Stomach (tissue), 9 donors: ENCODE measurements around the gene CTNNA3. TPM values are rescaled to one million over a fixed set of nuclear protein-coding genes. Genes with fewer than 3 reads are reported as not detected.

Experiments
- DNase-seq, 2 donors: peaks; one replicate each; pipeline versions ENCODE4 v3.0.0 to v3.0.0-alpha.2; 2013 to 2019
- H3K27ac ChIP-seq, 5 donors: fragments of 200-600 bp in 4 of 5; sonication (generic) in 4 of 5; one replicate each; pipeline ENCODE4 v1.5.1; 2013 to 2019; ENCODE audit warnings: mild to moderate bottlenecking in 1 of 5, moderate library complexity in 1 of 5
- H3K27me3 ChIP-seq, 3 donors: fragments of 200-600 bp; sonication (generic); one replicate each; pipeline ENCODE4 v1.5.1; 2017 to 2019; ENCODE audit warnings: mixed run types in 1 of 3
- H3K36me3 ChIP-seq, 4 donors: fragments of 200-600 bp; sonication (generic); 1 replicate in 3 of 4; 2 replicates in 1 of 4; pipeline ENCODE4 v1.5.1; 2016 to 2019
- H3K4me1 ChIP-seq, 4 donors: fragments of 200-600 bp; sonication (generic); one replicate each; pipeline ENCODE4 v1.5.1; 2016 to 2019
- H3K4me3 ChIP-seq, 4 donors: fragments of 200-600 bp; sonication (generic) in 3 of 4; one replicate each; pipeline ENCODE4 v1.5.1; 2016 to 2019; ENCODE audit warnings: mild to moderate bottlenecking in 1 of 4
- H3K9me3 ChIP-seq, 4 donors: fragments of 200-600 bp; sonication (generic); one replicate each; pipeline ENCODE4 v1.5.1; 2016 to 2019
- EP300 ChIP-seq: sonication (generic); formaldehyde crosslinking; IDR thresholded peaks from one replicate; pipeline ENCODE4 v1.6.1; 2017; ENCODE audit warnings: antibody characterized with exemption
- POLR2A ChIP-seq, 4 donors: fragments of 450-650 bp; IDR thresholded peaks; one replicate each; pipeline ENCODE4 v1.6.1; 2016; ENCODE audit warnings: antibody characterized with exemption in 4 of 4, control low read depth in 2 of 4, mild to moderate bottlenecking in 1 of 4, moderate library complexity in 1 of 4
- POLR2AphosphoS5 ChIP-seq, 3 donors: sonication (generic); formaldehyde crosslinking; IDR thresholded peaks; one replicate each; pipeline ENCODE4 v1.6.1; 2016; ENCODE audit warnings: antibody characterized with exemption in 3 of 3
- WGBS, 5 donors: extraction: QIAGEN DNeasy Blood & Tissue Kit in 3 of 5; methylation state at CpG; one replicate each; pipeline versions ENCODE4 v1.1.5 to v1.1.7; 2013 to 2018; 5-methylcytosine and 5-hydroxymethylcytosine counted together
- intact Hi-C: fragments of 100-400 bp; cut with DNase I; formaldehyde crosslinking; loops from one replicate; pipeline ENCODE4 v1.15.1; 2023; ENCODE audit warnings: low total_unique reads
- polyA plus RNA-seq, 3 donors: library from polyadenylated mRNA; stranded (reverse); fragments of 200-250 nt; gene quantifications; one replicate each; pipeline ENCODE4 v1.2.3, GENCODE V29; 2013
- total RNA-seq, 5 donors: library from RNA; depleted of rRNA; stranded (reverse); fragments of >200 nt; gene quantifications; one replicate each; pipeline versions ENCODE4 v1.1.0 to v1.2.3, GENCODE V29; 2014 to 2016
- TF ChIP-seq, protein P1 (sequence below), 7 experiments: fragments of 450-650 bp in 4 of 7; fragments of 200-600 bp in 3 of 7; sonication (generic) in 3 of 7; IDR thresholded peaks; one replicate each; pipeline ENCODE4 v1.5.1; 2016 to 2019; ENCODE audit warnings: antibody characterized with exemption in 7 of 7, control low read depth in 2 of 7, mild to moderate bottlenecking in 1 of 7
- donor health status: healthy with polysubstance abuse.
- donor health status: Bipolar disorder and iron deficiency.
- donor health status: healthy.

CTNNA3 gene
- total and polyA plus RNA-seq, 8 donors = 0.14 to 46.1 (median 12.9) TPM; not detected in 2

DNA sequence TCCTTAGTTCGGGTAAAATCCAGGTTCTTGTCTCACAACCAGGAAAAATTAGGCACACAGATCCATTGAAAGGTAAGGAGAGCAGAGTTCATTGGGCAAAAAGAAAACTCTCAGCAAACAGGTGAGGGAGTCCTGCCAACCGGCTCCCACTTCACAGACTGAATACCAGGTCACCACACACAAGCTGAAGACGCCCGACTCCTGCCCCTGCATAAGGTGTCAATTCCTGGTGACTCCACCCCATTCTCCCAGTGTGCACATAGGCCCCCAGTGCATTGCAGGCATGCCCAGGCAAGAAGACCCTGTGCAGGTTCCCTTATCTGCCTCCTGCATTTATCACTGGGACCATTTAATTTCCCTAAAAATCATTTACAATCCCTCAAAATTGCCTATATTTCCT lies 415.6 kb downstream of the CTNNA3 start:
- Histone ChIP-seq H3K27me3 (no peaks in the 10 kb centered on the region), H3K36me3 (no peaks in the 10 kb centered on the region), H3K4me1 (peaks cover 0 to 3% (median 0%) of the 10 kb centered on the region in 4 donors), H3K4me3 (no peak overlapping the region), H3K27ac (no peak overlapping the region), H3K9me3 (no peaks in the 10 kb centered on the region)
- intact Hi-C loops = no loop called here
- TF ChIP-seq POLR2A (IDR thresholded peaks at IDR 0.05) (no peak), EP300 (no peak)
- DNase-seq = no peak
- 90 to 97% (median 95%) methylated on average over 4 of the region's 4 CpGs for WGBS, 5 donors

DNA sequence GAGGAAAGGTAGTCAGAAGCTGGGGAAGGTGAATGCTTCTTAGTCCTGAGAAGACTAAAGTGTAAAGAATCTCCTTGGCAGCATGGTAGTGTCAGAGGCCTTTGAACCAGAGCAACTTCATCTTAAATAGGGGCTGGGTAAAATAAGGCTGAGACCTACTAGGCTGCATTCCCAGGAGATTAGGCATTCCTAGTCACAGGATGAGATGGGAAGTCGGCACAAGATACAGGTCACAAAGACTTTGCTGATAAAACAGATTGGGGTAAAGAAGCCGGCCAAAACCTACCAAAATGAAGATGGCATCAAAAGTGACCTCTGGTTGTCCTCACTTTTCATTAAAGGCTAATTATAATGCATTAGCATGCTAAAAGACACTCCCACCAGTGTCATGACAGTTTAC lies 418.6 kb downstream of the CTNNA3 start:
- no peak for TF ChIP-seq EP300
- TF ChIP-seq, protein P1, sequence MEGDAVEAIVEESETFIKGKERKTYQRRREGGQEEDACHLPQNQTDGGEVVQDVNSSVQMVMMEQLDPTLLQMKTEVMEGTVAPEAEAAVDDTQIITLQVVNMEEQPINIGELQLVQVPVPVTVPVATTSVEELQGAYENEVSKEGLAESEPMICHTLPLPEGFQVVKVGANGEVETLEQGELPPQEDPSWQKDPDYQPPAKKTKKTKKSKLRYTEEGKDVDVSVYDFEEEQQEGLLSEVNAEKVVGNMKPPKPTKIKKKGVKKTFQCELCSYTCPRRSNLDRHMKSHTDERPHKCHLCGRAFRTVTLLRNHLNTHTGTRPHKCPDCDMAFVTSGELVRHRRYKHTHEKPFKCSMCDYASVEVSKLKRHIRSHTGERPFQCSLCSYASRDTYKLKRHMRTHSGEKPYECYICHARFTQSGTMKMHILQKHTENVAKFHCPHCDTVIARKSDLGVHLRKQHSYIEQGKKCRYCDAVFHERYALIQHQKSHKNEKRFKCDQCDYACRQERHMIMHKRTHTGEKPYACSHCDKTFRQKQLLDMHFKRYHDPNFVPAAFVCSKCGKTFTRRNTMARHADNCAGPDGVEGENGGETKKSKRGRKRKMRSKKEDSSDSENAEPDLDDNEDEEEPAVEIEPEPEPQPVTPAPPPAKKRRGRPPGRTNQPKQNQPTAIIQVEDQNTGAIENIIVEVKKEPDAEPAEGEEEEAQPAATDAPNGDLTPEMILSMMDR (IDR thresholded peaks at IDR 0.05) = no peak
- no peak for TF ChIP-seq POLR2A (IDR thresholded peaks at IDR 0.05)
- TF ChIP-seq POLR2AphosphoS5 (IDR thresholded peaks at IDR 0.05) = no peak
- peaks cover 0 to 3% (median 0%) of the 10 kb centered on the region in 4 donors for H3K4me1 ChIP-seq
- no peak overlapping the region for H3K4me3 ChIP-seq
- WGBS, 5 donors = 83 to 93% (median 91%) methylated on average over 2 of the region's 2 CpGs
- H3K36me3 ChIP-seq = no peaks in the 10 kb centered on the region
- intact Hi-C loops = no loop called here
- no peaks in the 10 kb centered on the region for H3K9me3 ChIP-seq
- no peaks in the 10 kb centered on the region for H3K27me3 ChIP-seq
- H3K27ac ChIP-seq = no peak overlapping the region
- DNase-seq = no peak

DNA sequence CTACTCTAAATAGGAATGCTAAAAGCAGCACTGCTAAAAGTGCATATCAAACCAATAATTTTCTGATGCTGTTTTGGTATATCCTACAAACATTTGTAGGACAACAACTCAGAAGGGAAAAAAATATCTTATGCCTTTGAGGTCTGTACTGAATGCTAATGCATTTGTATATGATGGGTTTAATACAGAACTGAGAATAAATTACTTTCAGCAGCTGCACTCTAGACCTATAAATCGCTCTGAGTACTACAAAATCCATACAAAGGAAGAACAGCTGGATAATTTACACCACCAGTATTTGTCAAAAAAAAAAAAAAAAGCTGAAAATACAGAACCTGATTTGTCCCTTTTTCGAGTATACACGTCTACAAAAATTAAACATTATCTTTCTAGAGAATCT lies 426.2 kb downstream of the CTNNA3 start:
- TF ChIP-seq, protein P1 (IDR thresholded peaks at IDR 0.05) = no peak
- no peak for TF ChIP-seq POLR2AphosphoS5 (IDR thresholded peaks at IDR 0.05)
- TF ChIP-seq EP300 = no peak
- no peak for TF ChIP-seq POLR2A (IDR thresholded peaks at IDR 0.05)
- intact Hi-C loops = no loop called here
- Histone ChIP-seq H3K36me3 (no peaks in the 10 kb centered on the region), H3K27me3 (no peaks in the 10 kb centered on the region), H3K27ac (no peak overlapping the region), H3K4me3 (no peak overlapping the region), H3K4me1 (no peaks in the 10 kb centered on the region), H3K9me3 (no peaks in the 10 kb centered on the region)
- DNase-seq = no peak
- 53 to 69% (median 64%) methylated on average over 3 of the region's 3 CpGs for WGBS, 5 donors

DNA sequence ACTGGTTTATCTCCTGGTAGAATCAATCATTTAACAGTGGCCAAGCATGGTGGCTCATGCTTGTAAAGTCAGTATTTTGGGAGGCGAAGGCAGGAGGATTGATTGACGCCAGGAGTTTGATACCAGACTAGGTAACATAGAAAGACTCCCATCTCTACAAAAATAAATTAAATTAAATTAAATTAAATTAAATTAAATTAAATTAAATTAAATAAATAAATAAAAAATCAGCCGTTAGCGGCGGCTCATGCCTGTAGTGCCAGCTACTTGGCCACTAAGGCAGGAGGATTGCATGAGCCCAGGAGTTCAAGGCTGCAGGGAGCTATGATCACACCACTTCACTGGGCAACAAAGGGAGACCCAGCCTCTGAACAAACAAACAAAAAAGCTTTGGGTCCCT lies 427.8 kb downstream of the CTNNA3 start:
- Histone ChIP-seq H3K27ac (no peak overlapping the region), H3K4me3 (no peak overlapping the region), H3K36me3 (no peaks in the 10 kb centered on the region), H3K4me1 (no peaks in the 10 kb centered on the region), H3K27me3 (no peaks in the 10 kb centered on the region), H3K9me3 (no peaks in the 10 kb centered on the region)
- TF ChIP-seq POLR2AphosphoS5 (IDR thresholded peaks at IDR 0.05) (no peak), POLR2A (IDR thresholded peaks at IDR 0.05) (no peak), EP300 (no peak)
- TF ChIP-seq, protein P1 (IDR thresholded peaks at IDR 0.05) = no peak
- 92 to 98% (median 95%) methylated on average over 5 of the region's 5 CpGs for WGBS, 5 donors
- no peak for DNase-seq
- intact Hi-C loops = no loop called here

DNA sequence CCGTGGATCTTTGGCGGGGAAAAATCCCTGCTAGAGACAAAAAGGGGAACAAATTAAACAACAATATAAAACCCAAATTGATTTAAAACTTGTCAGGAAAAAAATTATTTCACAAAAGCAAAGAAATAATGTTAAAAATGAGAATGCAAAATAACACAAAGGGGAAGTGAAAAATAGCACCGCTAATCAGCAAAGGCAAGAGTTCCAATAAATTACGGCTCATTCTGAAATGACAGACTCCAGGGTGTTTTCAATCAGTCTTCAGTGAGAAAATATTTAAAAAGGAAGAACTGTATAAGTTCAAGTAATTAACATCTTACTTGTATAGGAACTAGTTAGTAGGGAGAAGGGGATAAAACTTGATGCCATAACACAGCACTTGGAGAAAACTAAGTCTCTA lies 433.3 kb downstream of the CTNNA3 start:
- WGBS, 5 donors = 65 to 83% (median 79%) methylated on average over 4 of the region's 4 CpGs
- H3K27me3 ChIP-seq = no peaks in the 10 kb centered on the region
- no peak overlapping the region for H3K4me3 ChIP-seq
- intact Hi-C loops = no loop called here
- H3K9me3 ChIP-seq = no peaks in the 10 kb centered on the region
- no peaks in the 10 kb centered on the region for H3K36me3 ChIP-seq
- DNase-seq = no peak
- TF ChIP-seq EP300 (no peak), POLR2A (IDR thresholded peaks at IDR 0.05) (no peak), POLR2AphosphoS5 (IDR thresholded peaks at IDR 0.05) (no peak)
- TF ChIP-seq, protein P1 (IDR thresholded peaks at IDR 0.05) = no peak
- H3K4me1 ChIP-seq = peaks cover 0 to 8% (median 4%) of the 10 kb centered on the region in 4 donors
- H3K27ac ChIP-seq = no peak overlapping the region
